ENCODE results near the gene ZFP14. TPM values are rescaled to one million over a fixed set of nuclear protein-coding genes. Genes with fewer than 3 reads are reported as not detected.
"Not testable (repeated sequence)": the region's sequence is repeated elsewhere in the genome, so short reads cannot be mapped to it uniquely, and the experiment has no call there.

The ZFP14 gene
- total RNA-seq, 4 donors from 2014 or later, result 8.6 to 14.9 (median 10.5) TPM

- intact Hi-C loops (cut with DNase I); H3K9me3 ChIP-seq; H3K4me1 ChIP-seq; DNase-seq; H3K27ac ChIP-seq; H3K4me3 ChIP-seq (replicated peaks in 1 of 3); H3K27me3 ChIP-seq; H3K36me3 ChIP-seq: not testable (repeated sequence)
- 93% methylated on average over 13 of the region's 30 CpGs; no CpG with 5 or more reads in 1 of the 2 donors for WGBS, 2 donors
These were observed 86.7 kb downstream of the ZFP14 start for GRCh38 chr19:36292317-36292716.

Other genes starting within 250 kb of the ZFP14 start
- 100 to 1,000 TPM; 153 to 179 (median 166) TPM for gene CAPNS1, start 239.1 kb downstream of the ZFP14 start, total RNA-seq
- gene COX7A1, start 226.8 kb downstream of the ZFP14 start, total RNA-seq, result 10 to 100 TPM in 3 of 4 donors, 1 to 10 TPM in 1; 8.0 to 36.7 (median 21.2) TPM
- 10 to 100 TPM in 1 of 4 donors, 1 to 10 TPM in 3; 7.2 to 13.1 (median 7.4) TPM for gene ZNF565, start 164.5 kb downstream of the ZFP14 start, total RNA-seq
- gene ZNF146, start 164.1 kb downstream of the ZFP14 start, total RNA-seq, result 100 to 1,000 TPM in 1 of 4 donors, 10 to 100 TPM in 3; 69.6 to 127 (median 79.7) TPM
- gene ZFP82, start 39.4 kb upstream of the ZFP14 start, total RNA-seq, result 10 to 100 TPM in 1 of 4 donors, 1 to 10 TPM in 3; 8.2 to 11.0 (median 9.1) TPM
- 10 to 100 TPM; 17.7 to 22.2 (median 18.5) TPM for gene ZNF566, start 110.4 kb upstream of the ZFP14 start, total RNA-seq
- gene ZNF260, start 149.1 kb upstream of the ZFP14 start, total RNA-seq, result 10 to 100 TPM; 17.3 to 23.4 (median 17.8) TPM
- 10 to 100 TPM; 11.4 to 19.5 (median 15.2) TPM for gene ZNF529, start 194.1 kb upstream of the ZFP14 start, total RNA-seq
- gene ZNF382, start 226.1 kb upstream of the ZFP14 start, total RNA-seq, result 10 to 100 TPM; 11.3 to 30.5 (median 19.0) TPM